ENCODE measurements around the gene BLOC1S1.

The BLOC1S1 gene

GRCh38 chr12:55705782-55706402, 10.0 kb upstream of the BLOC1S1 start:
- DNase-seq (ENCODE audit: low spot score), result peak; percentile 59
- TF ChIP-seq, protein P1, sequence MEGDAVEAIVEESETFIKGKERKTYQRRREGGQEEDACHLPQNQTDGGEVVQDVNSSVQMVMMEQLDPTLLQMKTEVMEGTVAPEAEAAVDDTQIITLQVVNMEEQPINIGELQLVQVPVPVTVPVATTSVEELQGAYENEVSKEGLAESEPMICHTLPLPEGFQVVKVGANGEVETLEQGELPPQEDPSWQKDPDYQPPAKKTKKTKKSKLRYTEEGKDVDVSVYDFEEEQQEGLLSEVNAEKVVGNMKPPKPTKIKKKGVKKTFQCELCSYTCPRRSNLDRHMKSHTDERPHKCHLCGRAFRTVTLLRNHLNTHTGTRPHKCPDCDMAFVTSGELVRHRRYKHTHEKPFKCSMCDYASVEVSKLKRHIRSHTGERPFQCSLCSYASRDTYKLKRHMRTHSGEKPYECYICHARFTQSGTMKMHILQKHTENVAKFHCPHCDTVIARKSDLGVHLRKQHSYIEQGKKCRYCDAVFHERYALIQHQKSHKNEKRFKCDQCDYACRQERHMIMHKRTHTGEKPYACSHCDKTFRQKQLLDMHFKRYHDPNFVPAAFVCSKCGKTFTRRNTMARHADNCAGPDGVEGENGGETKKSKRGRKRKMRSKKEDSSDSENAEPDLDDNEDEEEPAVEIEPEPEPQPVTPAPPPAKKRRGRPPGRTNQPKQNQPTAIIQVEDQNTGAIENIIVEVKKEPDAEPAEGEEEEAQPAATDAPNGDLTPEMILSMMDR (IDR thresholded peaks at IDR 0.05; ENCODE audit: extremely low read depth, missing control alignments), result peak; percentile 43

GRCh38 chr12:55706568-55707218, 9.2 kb upstream of the BLOC1S1 start:
- TF ChIP-seq, protein P1 (IDR thresholded peaks at IDR 0.05; ENCODE audit: extremely low read depth, missing control alignments), result no peak
- DNase-seq (ENCODE audit: low spot score), result no peak

- TF ChIP-seq, protein P1 (IDR thresholded peaks at IDR 0.05; ENCODE audit: extremely low read depth, missing control alignments), result no peak
- DNase-seq (ENCODE audit: low spot score), result no peak
Measured at GRCh38 chr12:55707219-55707671, 8.6 kb upstream of the BLOC1S1 start.

GRCh38 chr12:55707841-55708694, 7.8 kb upstream of the BLOC1S1 start, which contains the start of gene ITGA7:
Gene ITGA7 (minus strand): TSS chr12:55707904. CDS start chr12:55707682, 222 bp downstream.
- peak; percentile 81 for DNase-seq (ENCODE audit: low spot score)
- TF ChIP-seq, protein P1 (IDR thresholded peaks at IDR 0.05; ENCODE audit: extremely low read depth, missing control alignments), result no peak

- no peak for DNase-seq (ENCODE audit: low spot score)
- TF ChIP-seq, protein P1 (IDR thresholded peaks at IDR 0.05; ENCODE audit: extremely low read depth, missing control alignments), result no peak
Measured at GRCh38 chr12:55708695-55709233, 7.1 kb upstream of the BLOC1S1 start.

DNA sequence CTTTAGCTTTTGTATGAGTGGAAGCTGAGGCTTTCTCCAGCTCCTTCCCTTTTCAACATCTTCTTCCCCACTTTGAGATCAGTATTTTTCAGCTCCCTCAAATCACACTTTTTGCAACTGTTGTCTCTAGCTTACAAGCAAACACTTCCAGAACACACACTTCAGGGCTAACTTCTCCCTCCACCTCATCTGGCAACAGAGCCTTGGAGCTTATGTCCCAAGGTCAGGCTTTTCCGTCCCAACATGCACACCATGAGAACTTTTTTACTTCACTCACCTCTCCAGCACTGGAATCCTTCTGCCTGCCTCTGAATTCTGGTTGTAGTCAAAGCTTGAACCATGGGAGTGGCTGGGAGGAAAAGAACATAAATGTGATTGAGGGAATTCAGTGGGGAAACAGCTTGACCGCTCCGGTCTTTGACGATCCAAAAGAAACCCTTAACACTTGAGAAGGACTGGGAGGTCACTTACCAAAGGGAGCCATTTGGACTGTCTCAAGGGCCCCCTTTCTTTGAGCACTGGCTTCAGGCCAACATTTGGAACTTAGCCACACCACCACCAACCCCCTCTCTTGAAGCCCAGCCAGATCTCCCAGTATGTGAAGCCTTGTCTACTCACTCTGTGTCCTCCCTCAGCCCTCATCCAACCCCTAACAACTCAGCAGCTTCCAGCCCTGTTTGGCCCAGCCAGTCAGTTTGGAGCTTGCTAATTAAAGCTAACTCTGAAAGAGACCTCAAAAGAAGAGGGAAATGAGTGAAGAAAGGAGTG, 3.9 kb upstream of the BLOC1S1 start:
- TF ChIP-seq, protein P1 (IDR thresholded peaks at IDR 0.05; ENCODE audit: extremely low read depth, missing control alignments), result no peak
- no peak for DNase-seq (ENCODE audit: low spot score)
